Kidney epithelial cell (primary cell): ENCODE results near the gene CAPSL. TPM values are rescaled to one million over a fixed set of nuclear protein-coding genes. Genes with fewer than 3 reads are reported as not detected.

Source experiments
- DNase-seq: peaks from one replicate; pipeline ENCODE4 v3.0.0-alpha.2; 2010; ENCODE audit warnings: low read depth
- H3K27me3 ChIP-seq: 2 replicates; pipeline ENCODE4 v1.6.0; 2011; ENCODE audit warnings: low read length; ENCODE audit not compliant: control insufficient read depth, insufficient read depth
- H3K36me3 ChIP-seq: 2 replicates; pipeline ENCODE4 v1.5.1; 2011; ENCODE audit warnings: low read length; ENCODE audit not compliant: control insufficient read depth, insufficient read depth
- H3K4me3 ChIP-seq: 2 replicates; pipeline ENCODE4 v1.5.1; 2011; ENCODE audit warnings: low read depth, mild to moderate bottlenecking, control low read depth, low read length
- CTCF ChIP-seq: IDR thresholded peaks from 2 replicates; pipeline ENCODE4 v1.5.1; 2011; ENCODE audit warnings: mild to moderate bottlenecking, moderate library complexity, low read length, control low read depth, inconsistent platforms; ENCODE audit not compliant: insufficient read depth, poor library complexity, severe bottlenecking
- total RNA-seq: library from RNA; depleted of rRNA; stranded (reverse); fragments of >200 nt; gene quantifications from 2 replicates; pipeline ENCODE4 v1.2.3, GENCODE V29; 2015

CAPSL gene
- total RNA-seq, 1 donor from 2014 or later: not detected

GRCh38 chr5:35884191-35884769 is 54.1 kb downstream of the CAPSL start:
- Histone ChIP-seq H3K36me3 (no peaks in the 10 kb centered on the region), H3K27me3 (no peaks in the 10 kb centered on the region), H3K4me3 (no peak overlapping the region)
- peak; percentile 81 for DNase-seq
- TF ChIP-seq CTCF: no peak

GRCh38 chr5:35881758-35882157 is 56.7 kb downstream of the CAPSL start:
- no peak for DNase-seq
- no peaks in the 10 kb centered on the region for H3K36me3 ChIP-seq
- no peak overlapping the region for H3K4me3 ChIP-seq
- TF ChIP-seq CTCF: no peak
- no peaks in the 10 kb centered on the region for H3K27me3 ChIP-seq

GRCh38 chr5:35880156-35880555 is 58.3 kb downstream of the CAPSL start:
- H3K27me3 ChIP-seq: no peaks in the 10 kb centered on the region
- no peak for TF ChIP-seq CTCF
- no peak for DNase-seq
- H3K4me3 ChIP-seq: no peak overlapping the region
- H3K36me3 ChIP-seq: no peaks in the 10 kb centered on the region

GRCh38 chr5:35879649-35880048 is 58.8 kb downstream of the CAPSL start:
- Histone ChIP-seq H3K27me3 (no peaks in the 10 kb centered on the region), H3K4me3 (no peak overlapping the region), H3K36me3 (no peaks in the 10 kb centered on the region)
- no peak for DNase-seq
- TF ChIP-seq CTCF: no peak

GRCh38 chr5:35879096-35879495 is 59.3 kb downstream of the CAPSL start:
- H3K36me3 ChIP-seq: no peaks in the 10 kb centered on the region
- no peak overlapping the region for H3K4me3 ChIP-seq
- TF ChIP-seq CTCF: no peak
- DNase-seq: no peak
- H3K27me3 ChIP-seq: no peaks in the 10 kb centered on the region

- Histone ChIP-seq H3K36me3 (no peaks in the 10 kb centered on the region), H3K27me3 (no peaks in the 10 kb centered on the region), H3K4me3 (no peak overlapping the region)
- no peak for DNase-seq
- no peak for TF ChIP-seq CTCF
Observed at GRCh38 chr5:35878079-35878478, 60.3 kb downstream of the CAPSL start.
